HepG2 (cell line): ENCODE data around the gene SYNGR1. TPM values are rescaled to one million over a fixed set of nuclear protein-coding genes. Genes with fewer than 3 reads are reported as not detected.

Experiments
- ATAC-seq: fragments of 200-7000 bp; cut with Tn5 transposase; 3 replicates; pipeline ENCODE4 v1.9.1; 2020; ENCODE audit warnings: mild to moderate bottlenecking, moderate library complexity
- BruUV-seq: library from RNA; stranded (reverse); fragments of 400-500 nt; replicated peaks from 2 replicates; lab custom pipeline; 2021; lab: Mats Ljungman, UMichigan
- CTCF ChIA-PET: fragments of 300-600 bp; formaldehyde crosslinking; extraction: SDS; loops from one replicate; lab custom pipeline; 2021; ENCODE audit warnings: low total read pairs, inconsistent platforms, low intra/inter-chr PET ratio; lab: Yijun Ruan, JAX
- POLR2A ChIA-PET: fragments of 350-600 bp; sonication (Branson Sonifier 250); formaldehyde crosslinking; loops from one replicate; lab custom pipeline; 2020; ENCODE audit warnings: antibody characterized with exemption, inconsistent platforms; lab: Yijun Ruan, JAX
- DNase-seq: peaks from one replicate; pipeline ENCODE4 v3.0.0-alpha.2; 2015; ENCODE audit warnings: low spot score
- FAIRE-seq: peaks from 3 replicates; lab custom pipeline; 2011; peaks lifted over from hg19 to GRCh38; lab: Jason Lieb, UNC
- H2AFZ ChIP-seq: one replicate; pipeline ENCODE4 v1.6.1; 2011; ENCODE audit warnings: low read length, inconsistent platforms
- H3K27ac ChIP-seq: fragments of 300-600 bp; 3 replicates; pipeline ENCODE4 v1.8.0; 2011; ENCODE audit warnings: mixed run types, mild to moderate bottlenecking, mixed read lengths, low read length, inconsistent platforms; ENCODE audit not compliant: insufficient read depth; ENCODE audit errors: extremely low read length
- H3K27me3 ChIP-seq, 2 experiments: fragments of 200-600 bp in 1 of 2; 2 replicates in 1 of 2; 3 replicates in 1 of 2; pipeline versions ENCODE4 v1.6.0 to v1.8.0; 2011; ENCODE audit warnings: low read length in 2 of 2, mild to moderate bottlenecking in 2 of 2, moderate library complexity in 2 of 2, inconsistent platforms in 1 of 2; ENCODE audit not compliant: insufficient read depth in 2 of 2, control insufficient read depth in 1 of 2
- H3K36me3 ChIP-seq, 2 experiments: fragments of 200-600 bp in 1 of 2; replicated peaks in 1 of 2; 2 replicates in 1 of 2; 3 replicates in 1 of 2; pipeline versions ENCODE4 v1.5.1 to v1.8.0; 2011; ENCODE audit warnings: low read length in 2 of 2, inconsistent platforms in 1 of 2; ENCODE audit not compliant: insufficient read depth in 2 of 2, control insufficient read depth in 1 of 2
- H3K4me1 ChIP-seq: 2 replicates; pipeline ENCODE4 v1.5.1; 2012; ENCODE audit warnings: low read length, inconsistent platforms; ENCODE audit not compliant: insufficient read depth
- H3K4me2 ChIP-seq: 2 replicates; pipeline ENCODE4 v1.6.0; 2011; ENCODE audit warnings: low read depth, low read length, inconsistent platforms
- H3K4me3 ChIP-seq, 3 experiments: fragments of 200-600 bp in 1 of 3; sonication (generic), shearing (Covaris generic) in 1 of 3; replicated peaks in 1 of 3; 2 replicates each; pipeline ENCODE4 v1.5.1; 2011 to 2016; ENCODE audit warnings: low read length in 3 of 3, inconsistent platforms in 2 of 3, low read depth in 2 of 3, mild to moderate bottlenecking in 2 of 3, control low read depth in 1 of 3, mixed read lengths in 1 of 3; ENCODE audit not compliant: insufficient read depth in 1 of 3
- H3K79me2 ChIP-seq: one replicate; pipeline ENCODE4 v1.6.1; 2011; ENCODE audit warnings: low read length, inconsistent platforms; ENCODE audit not compliant: insufficient read depth
- H3K9ac ChIP-seq: 2 replicates; pipeline ENCODE4 v1.6.0; 2011; ENCODE audit warnings: mild to moderate bottlenecking, low read depth, low read length, inconsistent platforms; ENCODE audit not compliant: insufficient read depth
- H3K9me3 ChIP-seq: 2 replicates; pipeline ENCODE4 v1.5.1; 2012; ENCODE audit warnings: mild to moderate bottlenecking, low read length
- H4K20me1 ChIP-seq: 2 replicates; pipeline ENCODE4 v1.6.0; 2011; ENCODE audit warnings: inconsistent platforms, mild to moderate bottlenecking, low read length, moderate library complexity; ENCODE audit not compliant: insufficient read depth
- KDM6A ChIP-seq: IDR thresholded peaks from 2 replicates; pipeline ENCODE4 v1.6.1; 2016; ENCODE audit warnings: low read depth
- KLF6 ChIP-seq: IDR thresholded peaks from 2 replicates; pipeline ENCODE4 v1.8.0; 2016; ENCODE audit warnings: missing biosample characterization, missing genetic modification reagents
- MEIS1 ChIP-seq: sonication (generic); formaldehyde crosslinking; IDR thresholded peaks from 2 replicates; pipeline ENCODE4 v1.9.0; 2021; ENCODE audit warnings: mild to moderate bottlenecking, missing genetic modification reagents, moderate library complexity, borderline replicate concordance
- RARA ChIP-seq: IDR thresholded peaks from 2 replicates; pipeline ENCODE4 v1.6.1; 2016; ENCODE audit warnings: missing genetic modification reagents, missing compliant biosample characterization
- ZIK1 ChIP-seq: sonication (generic); formaldehyde crosslinking; IDR thresholded peaks from 2 replicates; pipeline ENCODE4 v1.5.0; 2020; ENCODE audit warnings: mild to moderate bottlenecking, low read depth, missing genetic modification reagents, borderline replicate concordance
- ZMYM2 ChIP-seq: sonication (generic); formaldehyde crosslinking; IDR thresholded peaks from 2 replicates; pipeline ENCODE4 v1.8.0; 2022; ENCODE audit warnings: mild to moderate bottlenecking, missing genetic modification reagents
- ZNF281 ChIP-seq: sonication (generic); formaldehyde crosslinking; IDR thresholded peaks from 2 replicates; pipeline ENCODE4 v1.4.0; 2020; ENCODE audit warnings: missing genetic modification reagents, borderline replicate concordance
- ZNF629 ChIP-seq: sonication (generic); formaldehyde crosslinking; conservative IDR thresholded peaks from 2 replicates; pipeline ENCODE4 v1.5.0; 2020; ENCODE audit warnings: missing genetic modification reagents
- ZNF768 ChIP-seq: sonication (generic); formaldehyde crosslinking; IDR thresholded peaks from 2 replicates; pipeline ENCODE4 v1.4.0; 2020; ENCODE audit warnings: missing genetic modification reagents
- WGBS: methylation state at CpG from one replicate; pipeline ENCODE4 v1.1.6; 2017; ENCODE audit warnings: low lambda C conversion rate; 5-methylcytosine and 5-hydroxymethylcytosine counted together
- in situ Hi-C: cut with HindIII; loops from 2 replicates; pipeline ENCODE4 v1.10.0; 2017; ENCODE audit warnings: low pct_unique_long_range_greater_than_20kb; ENCODE audit not compliant: extremely low pct_ligation_motif_present
- intact Hi-C: fragments of 100-400 bp; cut with micrococcal nuclease; formaldehyde crosslinking; loops from one replicate; pipeline ENCODE4 v1.10.0; 2022; ENCODE audit not compliant: unreplicated experiment
- polyA plus RNA-seq, 8 experiments: library from polyadenylated mRNA; depleted of rRNA in 3 of 8; stranded (reverse) in 7 of 8; unstranded in 1 of 8; fragments of >200 nt; fragmentation: Illumina TruSeq in 4 of 8; extraction: Trizol in 4 of 8; gene quantifications; 2 replicates each; pipeline versions ENCODE4 v1.2.1 to v1.2.3, GENCODE V29; 2011 to 2016; ENCODE audit warnings: low read depth in 4 of 8, missing spikeins in 1 of 8, mixed read lengths in 1 of 8; ENCODE audit not compliant: insufficient read depth in 1 of 8
- total RNA-seq, 5 experiments: library from RNA; depleted of rRNA; stranded (reverse); fragments of >200 nt; fragmentation: Illumina TruSeq; extraction: Trizol; gene quantifications; 2 replicates each; pipeline ENCODE4 v1.2.3, GENCODE V29; 2016; ENCODE audit warnings: low read depth in 1 of 5
- TF ChIP-seq, protein P1 (sequence below): IDR thresholded peaks from 2 replicates; pipeline ENCODE4 v1.6.1; 2016
- TF ChIP-seq, protein P2 (sequence below): sonication (generic); formaldehyde crosslinking; IDR thresholded peaks from 2 replicates; pipeline ENCODE4 v1.4.0; 2020; ENCODE audit warnings: missing genetic modification reagents

SYNGR1 gene
- total and polyA plus RNA-seq, 2 of the 13 experiments (the other 11 are each of a cell fraction or from before 2014, with no cell fraction given): 0.27 to 2.7 TPM

GRCh38 chr22:39361496-39361895 is 11.7 kb downstream of the SYNGR1 start:
- BruUV-seq: no TSS peak
- Histone ChIP-seq H3K36me3 (no peaks in the 10 kb centered on the region), H2AFZ (no peak overlapping the region), H3K27ac (no peak overlapping the region), H3K27me3 (peaks cover 0 to 10% of the 10 kb centered on the region in 2 experiments; a peak in 3 of 5 replicates), H3K79me2 (no peaks in the 10 kb centered on the region), H3K9me3 (no peaks in the 10 kb centered on the region), H4K20me1 (no peaks in the 10 kb centered on the region), H3K4me1 (0 out of 2 replicates have a peak, but pooled peaks cover 15% of the 10 kb centered on the region), H3K4me3 (no peak overlapping the region), H3K4me2 (no peak overlapping the region), H3K9ac (no peak overlapping the region)
- CTCF ChIA-PET: no interaction called here
- ATAC-seq (no peak), FAIRE-seq (no peak), DNase-seq (no peak)
- TF ChIP-seq, protein P1, sequence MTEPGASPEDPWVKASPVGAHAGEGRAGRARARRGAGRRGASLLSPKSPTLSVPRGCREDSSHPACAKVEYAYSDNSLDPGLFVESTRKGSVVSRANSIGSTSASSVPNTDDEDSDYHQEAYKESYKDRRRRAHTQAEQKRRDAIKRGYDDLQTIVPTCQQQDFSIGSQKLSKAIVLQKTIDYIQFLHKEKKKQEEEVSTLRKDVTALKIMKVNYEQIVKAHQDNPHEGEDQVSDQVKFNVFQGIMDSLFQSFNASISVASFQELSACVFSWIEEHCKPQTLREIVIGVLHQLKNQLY (CRISPR knock-in tag): no peak
- TF ChIP-seq ZNF629 (CRISPR knock-in tag): peak; percentile 88
- TF ChIP-seq, protein P2, sequence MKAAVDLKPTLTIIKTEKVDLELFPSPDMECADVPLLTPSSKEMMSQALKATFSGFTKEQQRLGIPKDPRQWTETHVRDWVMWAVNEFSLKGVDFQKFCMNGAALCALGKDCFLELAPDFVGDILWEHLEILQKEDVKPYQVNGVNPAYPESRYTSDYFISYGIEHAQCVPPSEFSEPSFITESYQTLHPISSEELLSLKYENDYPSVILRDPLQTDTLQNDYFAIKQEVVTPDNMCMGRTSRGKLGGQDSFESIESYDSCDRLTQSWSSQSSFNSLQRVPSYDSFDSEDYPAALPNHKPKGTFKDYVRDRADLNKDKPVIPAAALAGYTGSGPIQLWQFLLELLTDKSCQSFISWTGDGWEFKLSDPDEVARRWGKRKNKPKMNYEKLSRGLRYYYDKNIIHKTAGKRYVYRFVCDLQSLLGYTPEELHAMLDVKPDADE (CRISPR knock-in tag): no peak
- TF ChIP-seq ZIK1 (CRISPR knock-in tag): no peak
- no peak for TF ChIP-seq ZNF768 (CRISPR knock-in tag)
- TF ChIP-seq MEIS1 (CRISPR knock-in tag): no peak
- TF ChIP-seq ZMYM2: no peak
- POLR2A ChIA-PET: no interaction called here
- WGBS: 70% methylated on average over 7 of the region's 7 CpGs
- intact Hi-C loops (no loop called here), in situ Hi-C loops (no loop called here)

- ATAC-seq: no peak
- in situ Hi-C loops: no loop called here
- WGBS: 72% methylated on average over 2 of the region's 11 CpGs
Observed at GRCh38 chr22:39362271-39362670, 12.5 kb downstream of the SYNGR1 start.

More at GRCh38 chr22:39362271-39362670, 12.5 kb downstream of the SYNGR1 start:
- Histone ChIP-seq H3K36me3 (no peaks in the 10 kb centered on the region), H3K79me2 (no peaks in the 10 kb centered on the region), H3K9ac (no peak overlapping the region), H3K4me1 (peaks cover 22% of the 10 kb centered on the region), H4K20me1 (no peaks in the 10 kb centered on the region), H3K27ac (no peak overlapping the region), H3K4me3 (no peak overlapping the region), H2AFZ (no peak overlapping the region), H3K27me3 (peaks cover 0 to 10% of the 10 kb centered on the region in 2 experiments; a peak in 3 of 5 replicates), H3K4me2 (no peak overlapping the region), H3K9me3 (no peaks in the 10 kb centered on the region)
- TF ChIP-seq RARA (CRISPR knock-in tag): no peak
- peak; percentile 31; the same call in 1 of the 2 replicates for TF ChIP-seq ZNF281 (CRISPR knock-in tag)
- no peak for TF ChIP-seq KLF6 (CRISPR knock-in tag)
- no peak for TF ChIP-seq KDM6A
- BruUV-seq: no TSS peak
- no peak for FAIRE-seq
- intact Hi-C loops: no loop called here
- no peak for DNase-seq
- ChIA-PET POLR2A (no interaction called here), CTCF (no interaction called here)
